A549 (cell line): ENCODE results near the gene BRAF.

Source experiments
- BHLHE40 ChIP-seq: IDR thresholded peaks from 2 replicates; pipeline ENCODE4 v1.6.1; 2012; ENCODE audit warnings: low read depth, low read length, inconsistent platforms
- POLR2A ChIP-seq: IDR thresholded peaks from 2 replicates; pipeline ENCODE4 v1.6.1; 2012; ENCODE audit warnings: mild to moderate bottlenecking, low read length
- TF ChIP-seq, protein P1 (sequence below): IDR thresholded peaks from 2 replicates; pipeline ENCODE4 v1.6.1; 2012
- TF ChIP-seq, protein P2 (sequence below): fragments of 200-600 bp; sonication (generic); IDR thresholded peaks from 2 replicates; pipeline ENCODE4 v1.6.1; 2016; ENCODE audit warnings: antibody characterized with exemption, mild to moderate bottlenecking, moderate library complexity

DNA sequence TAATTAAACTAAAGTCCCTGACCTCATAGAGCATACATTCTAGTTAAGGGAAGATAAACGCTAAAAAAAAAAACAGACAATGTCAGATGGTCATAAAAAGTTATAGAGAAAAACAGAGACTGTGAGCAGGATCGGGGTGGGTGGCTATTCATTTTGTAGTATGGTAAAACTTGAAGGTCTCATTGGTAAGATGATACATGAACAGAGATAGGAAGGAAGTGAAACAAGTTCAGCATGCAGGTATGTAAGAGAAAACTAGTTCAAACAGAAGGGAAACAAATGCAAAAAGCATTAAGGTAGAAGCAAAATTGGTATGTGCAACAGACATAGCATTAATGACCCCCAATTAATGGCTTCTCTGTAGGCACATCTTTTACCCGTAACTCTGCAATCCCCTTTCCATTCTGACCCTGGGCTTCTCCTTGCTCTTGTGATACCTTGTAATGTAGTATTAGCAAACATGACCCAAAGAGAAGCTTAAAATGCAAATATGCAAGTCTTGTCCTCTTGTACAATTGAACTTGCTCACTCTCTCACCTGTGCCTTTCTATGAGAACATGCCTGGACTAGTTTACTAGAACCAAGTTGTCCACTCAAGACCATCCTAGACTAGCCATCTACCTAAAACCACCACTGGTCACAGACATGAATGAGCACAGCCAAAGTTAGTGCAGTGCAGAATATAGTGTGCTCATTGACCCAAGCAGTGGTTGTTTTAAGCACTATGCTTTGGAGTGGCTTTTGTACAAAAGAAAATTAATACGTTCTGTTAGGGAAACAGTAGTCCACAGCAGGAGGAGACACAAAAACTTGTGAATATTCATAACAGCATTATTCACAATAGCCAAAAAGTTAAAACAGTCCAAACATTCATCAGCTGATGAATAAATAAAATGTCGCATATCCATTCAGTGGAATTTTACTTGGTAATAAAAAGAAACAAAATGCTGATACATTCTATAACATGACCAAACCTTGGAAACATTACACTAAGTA lies 57.0 kb downstream of the BRAF start:
- TF ChIP-seq BHLHE40 = no peak
- TF ChIP-seq, protein P1, sequence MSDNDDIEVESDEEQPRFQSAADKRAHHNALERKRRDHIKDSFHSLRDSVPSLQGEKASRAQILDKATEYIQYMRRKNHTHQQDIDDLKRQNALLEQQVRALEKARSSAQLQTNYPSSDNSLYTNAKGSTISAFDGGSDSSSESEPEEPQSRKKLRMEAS = no peak
- TF ChIP-seq, protein P2, sequence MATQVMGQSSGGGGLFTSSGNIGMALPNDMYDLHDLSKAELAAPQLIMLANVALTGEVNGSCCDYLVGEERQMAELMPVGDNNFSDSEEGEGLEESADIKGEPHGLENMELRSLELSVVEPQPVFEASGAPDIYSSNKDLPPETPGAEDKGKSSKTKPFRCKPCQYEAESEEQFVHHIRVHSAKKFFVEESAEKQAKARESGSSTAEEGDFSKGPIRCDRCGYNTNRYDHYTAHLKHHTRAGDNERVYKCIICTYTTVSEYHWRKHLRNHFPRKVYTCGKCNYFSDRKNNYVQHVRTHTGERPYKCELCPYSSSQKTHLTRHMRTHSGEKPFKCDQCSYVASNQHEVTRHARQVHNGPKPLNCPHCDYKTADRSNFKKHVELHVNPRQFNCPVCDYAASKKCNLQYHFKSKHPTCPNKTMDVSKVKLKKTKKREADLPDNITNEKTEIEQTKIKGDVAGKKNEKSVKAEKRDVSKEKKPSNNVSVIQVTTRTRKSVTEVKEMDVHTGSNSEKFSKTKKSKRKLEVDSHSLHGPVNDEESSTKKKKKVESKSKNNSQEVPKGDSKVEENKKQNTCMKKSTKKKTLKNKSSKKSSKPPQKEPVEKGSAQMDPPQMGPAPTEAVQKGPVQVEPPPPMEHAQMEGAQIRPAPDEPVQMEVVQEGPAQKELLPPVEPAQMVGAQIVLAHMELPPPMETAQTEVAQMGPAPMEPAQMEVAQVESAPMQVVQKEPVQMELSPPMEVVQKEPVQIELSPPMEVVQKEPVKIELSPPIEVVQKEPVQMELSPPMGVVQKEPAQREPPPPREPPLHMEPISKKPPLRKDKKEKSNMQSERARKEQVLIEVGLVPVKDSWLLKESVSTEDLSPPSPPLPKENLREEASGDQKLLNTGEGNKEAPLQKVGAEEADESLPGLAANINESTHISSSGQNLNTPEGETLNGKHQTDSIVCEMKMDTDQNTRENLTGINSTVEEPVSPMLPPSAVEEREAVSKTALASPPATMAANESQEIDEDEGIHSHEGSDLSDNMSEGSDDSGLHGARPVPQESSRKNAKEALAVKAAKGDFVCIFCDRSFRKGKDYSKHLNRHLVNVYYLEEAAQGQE = no peak
- TF ChIP-seq POLR2A = no peak
